GM21515 (cell line): Measurements from ENCODE around the gene CHST15.

Experiments used
- ATAC-seq: cut with Tn5 transposase; IDR thresholded peaks from one replicate; pipeline ENCODE4 v1.9.1; 2021; ENCODE audit not compliant: unreplicated experiment

The CHST15 gene

DNA sequence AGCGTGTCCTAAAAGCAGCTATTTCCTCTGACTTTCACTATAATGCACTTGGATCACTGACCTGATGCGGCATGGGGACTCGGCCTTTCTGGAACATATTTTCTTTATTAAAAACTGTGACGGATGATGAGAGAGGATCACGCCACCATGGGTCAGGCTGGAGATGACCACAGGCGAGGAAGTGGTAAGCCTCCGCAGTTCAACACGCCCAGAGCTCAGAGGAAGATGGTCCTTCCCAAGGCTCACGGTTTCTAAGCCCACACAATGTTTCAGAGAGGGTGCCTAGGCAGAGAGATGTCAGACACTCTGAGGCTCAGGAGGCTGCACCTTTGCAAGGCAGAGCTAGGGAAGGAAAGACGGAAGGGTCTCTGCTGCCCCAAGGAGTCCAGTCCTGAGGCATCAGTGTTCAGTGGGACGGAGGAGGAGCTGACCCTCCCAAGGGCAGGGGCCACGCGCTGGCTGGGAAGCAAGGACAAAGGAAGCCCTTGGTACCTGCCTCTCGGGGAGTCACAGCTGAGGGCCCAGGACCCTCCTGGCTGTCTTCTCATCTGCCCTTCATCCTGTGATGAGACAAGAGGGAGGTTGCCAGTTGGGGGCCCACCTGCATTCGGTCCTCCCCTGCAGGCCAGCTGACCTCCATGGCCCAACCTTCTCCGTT lies 9.5 kb downstream of the CHST15 start:
- no peak for ATAC-seq

DNA sequence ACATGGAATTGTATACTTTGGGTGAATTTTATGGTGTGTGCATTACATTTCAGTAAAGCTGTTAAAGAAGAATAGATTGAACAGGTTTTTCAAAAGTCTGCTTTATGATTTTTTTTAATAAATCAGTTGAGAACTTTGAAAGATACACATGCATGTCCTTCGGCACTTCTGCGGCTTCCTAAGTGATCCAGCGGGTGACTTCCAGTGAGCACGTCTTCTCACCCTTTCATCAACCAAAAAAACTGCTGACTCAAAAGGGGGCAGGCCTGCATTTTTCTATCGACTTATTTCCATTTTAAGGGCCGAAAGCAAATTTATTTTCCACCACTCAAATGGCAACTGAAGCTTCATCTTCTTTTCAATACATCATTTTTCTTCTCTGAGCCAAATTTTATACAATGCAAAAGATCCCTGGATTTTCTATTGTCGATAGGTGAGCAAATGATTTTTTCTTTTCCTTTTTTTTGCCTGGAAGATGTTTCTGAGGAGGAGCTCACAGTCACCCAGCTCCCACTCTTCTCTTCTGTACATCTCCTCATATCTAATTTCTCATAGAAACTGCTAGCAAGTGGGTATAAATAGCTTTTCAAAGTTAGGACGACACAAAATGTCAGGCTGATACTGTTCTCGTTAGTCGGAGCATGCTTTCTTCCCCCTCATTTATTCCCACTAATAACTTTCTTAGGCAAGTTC lies 10.2 kb downstream of the CHST15 start:
- no peak for ATAC-seq

DNA sequence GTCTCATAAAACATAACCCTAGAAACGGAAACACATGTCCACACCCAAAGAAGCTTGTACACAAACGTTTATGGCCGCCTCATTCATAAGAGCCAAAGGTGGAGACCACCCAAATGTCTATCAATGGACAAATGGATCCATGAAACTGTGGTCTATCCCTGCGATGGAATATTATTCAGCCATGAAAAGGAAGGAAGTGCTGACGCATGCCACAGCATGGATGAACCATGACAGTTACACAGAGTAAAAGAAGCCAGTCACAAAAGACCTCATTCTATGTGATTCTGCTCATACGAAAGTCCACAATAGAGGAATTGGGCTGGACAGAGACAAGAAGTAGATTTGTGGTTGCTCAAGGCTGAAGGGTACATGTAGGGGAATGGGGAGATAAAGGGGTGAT lies 10.8 kb downstream of the CHST15 start:
- no peak for ATAC-seq

DNA sequence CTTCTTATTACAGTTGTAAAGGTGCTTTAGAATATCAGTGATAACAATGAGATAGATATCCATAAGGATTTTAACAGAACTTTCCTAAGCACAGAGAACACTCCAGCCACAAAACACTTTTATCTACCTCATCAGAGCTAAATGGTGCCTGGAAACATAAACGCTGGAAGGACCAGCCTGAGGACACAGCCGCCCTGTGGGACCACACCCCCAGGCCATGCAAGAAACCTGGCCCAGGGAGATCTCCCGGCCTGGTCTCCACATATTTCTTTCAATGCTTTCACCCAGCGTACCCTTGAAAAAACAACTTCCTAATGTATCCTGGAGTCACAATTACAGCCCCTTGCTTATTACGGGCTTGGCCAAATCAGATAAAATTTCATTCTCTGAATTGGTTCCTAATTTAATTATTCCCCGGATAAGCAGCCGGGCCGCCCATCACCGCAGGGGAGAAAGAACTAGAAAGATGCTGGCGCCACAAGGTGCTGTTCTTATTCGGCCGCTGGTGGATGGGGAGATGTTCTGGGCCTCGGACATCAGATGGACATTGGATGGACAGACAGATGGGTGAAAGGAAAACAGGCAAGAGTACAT lies 11.8 kb downstream of the CHST15 start:
- ATAC-seq: no peak

- no peak for ATAC-seq
Measured at GRCh38 chr10:124079864-124080263, 13.5 kb downstream of the CHST15 start.

DNA sequence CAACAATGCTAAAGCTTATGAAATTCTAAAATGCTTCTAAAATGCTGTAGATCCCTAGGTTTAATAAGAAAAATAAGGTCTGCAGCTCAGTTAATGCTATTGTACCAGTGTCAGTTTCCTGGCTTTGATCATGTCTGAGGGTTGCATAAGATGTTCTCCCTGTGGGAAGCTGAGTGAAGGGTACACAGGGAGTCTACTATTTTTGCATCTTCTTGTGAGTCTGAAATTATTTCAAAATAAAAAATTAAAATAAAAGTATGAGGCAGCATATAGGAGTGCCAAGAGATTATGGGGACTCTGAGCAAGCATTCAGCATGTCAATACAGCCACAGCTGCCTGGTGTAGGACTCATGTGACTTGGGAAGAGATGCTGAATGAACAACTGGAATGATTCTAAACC lies 14.7 kb downstream of the CHST15 start:
- ATAC-seq: no peak

DNA sequence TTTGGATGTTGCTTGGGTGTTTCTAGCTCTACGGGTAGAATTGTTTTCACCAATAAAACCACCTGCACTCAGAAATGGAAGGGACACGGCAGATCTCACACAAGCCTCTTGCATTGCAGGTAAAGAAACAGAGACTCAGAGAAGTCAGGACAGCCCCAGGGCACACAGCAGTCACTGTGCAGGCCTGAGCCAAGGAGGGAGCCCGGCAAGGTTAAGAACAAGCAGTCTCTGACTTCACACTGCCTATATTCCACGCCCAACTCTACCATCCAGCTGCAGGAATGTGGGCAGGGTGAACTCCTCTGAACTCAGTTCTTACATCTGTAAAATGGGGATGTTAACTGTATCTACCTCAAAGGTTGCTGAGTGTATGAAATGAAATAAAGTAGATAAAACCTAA lies 15.4 kb downstream of the CHST15 start:
- ATAC-seq: no peak

- ATAC-seq: no peak
Measured at GRCh38 chr10:124077208-124077993, 16.0 kb downstream of the CHST15 start.

GRCh38 chr10:124076148-124076733 lies 17.2 kb downstream of the CHST15 start:
- ATAC-seq: no peak

- no peak for ATAC-seq
Measured at GRCh38 chr10:124075231-124075955, 18.0 kb downstream of the CHST15 start.

DNA sequence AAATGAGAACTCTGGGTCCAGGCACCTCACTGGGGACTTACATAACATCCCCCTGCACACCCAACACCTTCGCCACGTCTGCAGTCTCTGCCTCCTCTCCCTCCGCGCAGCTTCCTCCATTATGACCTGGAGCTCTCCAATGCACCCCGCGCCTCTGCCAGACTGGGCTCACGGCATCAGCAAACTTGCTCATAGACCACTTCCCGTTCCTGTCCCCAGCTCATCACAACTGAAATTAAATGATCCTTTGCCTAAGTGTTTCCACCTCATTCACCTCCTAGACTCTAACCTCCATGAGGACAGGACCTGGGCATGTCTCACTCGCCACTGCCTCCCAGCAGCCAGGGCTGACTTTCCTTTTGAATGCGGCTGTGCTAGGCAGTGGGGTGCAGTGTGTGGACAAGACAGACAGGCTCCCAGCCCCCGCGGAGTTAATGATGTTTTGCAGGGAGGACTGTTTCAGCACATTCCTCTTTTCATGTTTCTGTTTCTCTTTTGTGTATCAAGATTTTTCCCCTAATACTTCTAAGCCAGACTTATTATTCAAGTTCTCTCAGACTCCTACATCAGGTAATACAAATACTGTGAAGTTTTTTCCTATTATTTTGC lies 18.8 kb downstream of the CHST15 start:
- no peak for ATAC-seq

- no peak for ATAC-seq
Measured at GRCh38 chr10:124073978-124074377, 19.4 kb downstream of the CHST15 start.

DNA sequence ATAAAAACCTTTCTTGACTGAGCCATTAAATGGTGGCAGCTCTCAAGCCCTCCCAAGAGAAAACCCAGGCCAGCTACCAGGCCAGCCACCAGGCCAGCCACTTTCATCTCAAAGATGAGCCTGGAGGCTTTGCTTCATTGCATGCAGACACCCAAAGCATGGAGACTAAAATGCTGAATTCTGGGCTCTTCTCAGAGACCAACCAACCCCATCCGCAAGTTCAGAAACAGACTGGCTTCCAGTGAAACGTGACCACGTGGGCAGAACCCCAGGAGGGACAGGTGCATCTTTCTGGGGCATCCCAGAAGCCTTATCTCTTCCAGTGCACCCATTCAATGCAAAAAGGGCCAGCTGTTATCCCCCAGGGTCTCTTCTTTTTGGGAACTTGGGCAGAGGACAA lies 20.9 kb downstream of the CHST15 start:
- ATAC-seq: no peak

GRCh38 chr10:124072106-124072505 lies 21.3 kb downstream of the CHST15 start:
- peak; percentile 53 for ATAC-seq

DNA sequence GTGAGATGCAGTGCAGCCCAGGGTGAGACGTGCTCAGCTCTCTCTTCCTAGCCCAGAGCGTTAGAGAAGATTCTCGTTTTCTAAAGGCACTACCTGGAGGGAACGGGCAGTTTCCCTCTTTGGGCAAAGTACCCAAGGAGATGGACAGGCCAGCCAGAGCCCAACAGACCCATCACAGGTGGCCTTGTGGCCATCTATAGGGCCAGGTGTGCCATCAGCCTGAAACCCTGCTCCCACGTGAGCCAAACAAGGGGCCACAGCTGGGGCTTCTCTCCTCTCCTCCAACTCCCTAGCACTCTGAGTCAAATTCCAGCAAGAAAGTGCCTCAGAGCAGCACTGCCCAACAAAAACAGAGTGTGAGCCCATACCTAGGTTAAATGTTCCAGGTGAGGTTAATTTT lies 22.3 kb downstream of the CHST15 start:
- ATAC-seq: no peak

DNA sequence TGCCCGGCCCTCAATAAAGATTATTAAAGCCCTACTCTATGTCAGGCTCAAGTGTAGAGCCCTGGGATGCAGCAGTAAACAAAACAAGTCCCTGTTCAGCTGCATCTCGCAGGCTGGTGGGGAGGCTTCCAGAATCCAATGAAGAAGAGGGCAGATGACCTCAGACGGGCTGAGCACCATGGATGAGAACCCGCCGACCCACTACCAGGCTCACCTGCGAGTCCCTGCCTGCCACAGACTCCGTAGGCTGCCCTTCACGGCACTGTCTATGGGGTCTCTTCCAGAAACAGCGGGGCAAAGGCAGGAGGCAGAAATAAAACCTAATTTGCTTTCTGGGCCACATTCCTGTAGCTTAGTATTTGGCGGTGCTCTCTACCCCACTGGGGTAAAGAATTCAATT lies 22.7 kb downstream of the CHST15 start:
- no peak for ATAC-seq

DNA sequence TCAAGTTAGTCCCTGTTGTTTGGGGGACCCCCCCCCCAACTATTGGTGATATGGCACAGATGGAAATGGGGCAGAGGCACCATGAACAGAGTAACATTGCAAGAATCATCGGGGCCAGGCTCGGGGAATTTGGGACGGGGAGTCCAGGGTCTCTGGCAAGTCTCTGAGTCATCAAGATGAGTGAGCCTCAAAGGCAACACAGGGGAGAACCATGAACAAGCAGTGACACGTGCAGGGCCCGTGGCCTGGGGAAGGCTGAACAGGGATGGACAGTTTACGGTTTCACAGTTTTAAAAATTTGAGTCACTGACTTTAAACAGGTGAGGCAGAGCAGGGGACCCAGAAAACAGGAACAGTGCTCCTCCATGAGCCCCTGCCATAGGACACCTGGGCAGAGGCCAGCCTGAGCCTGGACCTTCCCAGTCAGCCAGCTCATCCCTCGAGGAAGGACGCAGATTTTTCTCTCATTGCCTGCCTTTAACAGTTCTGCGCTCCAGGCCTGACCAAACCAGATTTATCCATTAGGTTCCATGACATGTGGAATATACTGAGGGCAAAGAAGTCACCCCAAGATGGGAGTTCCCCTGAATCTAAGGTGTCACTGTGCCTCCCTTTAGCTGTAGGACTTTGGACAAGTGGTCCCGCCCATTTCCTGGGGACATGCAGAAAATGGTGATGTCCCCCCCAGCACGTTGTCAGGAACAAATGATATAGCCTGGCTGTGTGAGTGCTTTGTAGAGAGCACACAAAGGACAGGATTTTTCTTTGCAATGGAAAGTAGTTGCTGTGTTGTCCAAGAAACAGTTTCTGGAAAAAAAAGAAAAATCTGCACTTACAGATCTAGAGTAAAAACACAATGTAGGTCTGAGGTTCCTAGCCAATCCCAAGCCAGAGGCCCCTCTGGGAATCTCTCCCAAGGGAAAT lies 23.8 kb downstream of the CHST15 start:
- ATAC-seq: no peak

DNA sequence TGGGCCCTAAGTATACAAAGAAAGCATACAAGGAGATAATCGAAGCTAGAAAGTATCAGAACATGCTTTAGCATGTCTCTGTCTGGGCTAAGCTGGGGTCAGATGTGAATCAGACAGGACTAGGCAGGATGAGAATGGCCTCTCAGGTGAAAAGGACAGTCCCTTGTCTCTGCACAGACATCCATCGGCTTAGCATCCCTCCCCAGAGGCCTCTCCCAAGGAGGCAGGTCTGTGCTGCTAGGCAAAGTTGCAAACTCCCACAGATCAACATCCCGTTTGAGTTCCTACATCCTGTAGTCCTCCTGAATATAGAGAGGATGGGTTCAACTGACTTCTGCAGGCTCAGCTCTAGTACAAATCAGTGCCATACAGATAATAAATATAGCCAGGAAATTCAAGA lies 24.5 kb downstream of the CHST15 start:
- no peak for ATAC-seq

DNA sequence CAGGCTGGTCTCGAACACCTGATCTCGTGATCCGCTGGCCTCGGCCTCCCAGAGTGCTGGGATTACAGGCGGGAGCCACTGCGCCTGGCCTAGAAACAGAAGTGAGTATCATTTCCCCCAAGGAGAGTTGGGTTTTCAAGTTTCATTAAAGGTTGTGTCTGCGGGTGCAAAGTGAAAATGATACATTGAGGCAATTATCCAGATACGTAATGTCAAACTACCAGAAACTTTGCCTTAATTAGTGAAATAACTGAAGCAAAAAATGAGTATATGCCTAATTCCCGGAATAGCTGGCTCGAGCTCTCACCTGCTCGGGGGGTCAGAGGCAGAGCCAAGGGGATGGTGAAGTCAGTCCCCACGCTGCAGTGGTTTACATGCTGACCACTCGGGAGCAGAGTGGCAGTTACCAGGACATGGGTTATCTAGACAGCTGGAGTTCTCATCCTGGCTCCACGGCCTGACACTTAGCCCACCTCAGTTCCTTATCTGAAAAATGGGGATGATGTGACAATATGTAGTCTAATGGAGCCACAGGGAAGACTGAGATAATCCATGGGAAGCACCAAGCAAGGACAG lies 25.5 kb downstream of the CHST15 start:
- no peak for ATAC-seq
